Measurements from ENCODE around the gene PLOD2.

Gene PLOD2

GRCh38 chr3:146165877-146166276 lies 4.9 kb upstream of the PLOD2 start:
- no peak for DNase-seq

- no peak for DNase-seq
Observed at GRCh38 chr3:146164971-146165769, 4.2 kb upstream of the PLOD2 start.

- no peak for DNase-seq
Observed at GRCh38 chr3:146164506-146164905, 3.5 kb upstream of the PLOD2 start.

GRCh38 chr3:146164071-146164470 lies 3.1 kb upstream of the PLOD2 start:
- no peak for DNase-seq

GRCh38 chr3:146163584-146163983 lies 2.6 kb upstream of the PLOD2 start:
- no peak for DNase-seq

GRCh38 chr3:146162561-146162960 lies 1.6 kb upstream of the PLOD2 start:
- no peak for DNase-seq

- no peak for DNase-seq
Observed at GRCh38 chr3:146161663-146162002, 649 bp upstream of the PLOD2 start.

- peak in 1 of 5 experiments; percentile 4 for DNase-seq
Observed at GRCh38 chr3:146160321-146160963, 542 bp downstream of the PLOD2 start.

GRCh38 chr3:146159616-146160320 lies 1.2 kb downstream of the PLOD2 start:
- no peak for DNase-seq

- no peak for DNase-seq
Observed at GRCh38 chr3:146159037-146159436, 1.9 kb downstream of the PLOD2 start.

GRCh38 chr3:146157325-146158060 lies 3.5 kb downstream of the PLOD2 start:
- no peak for DNase-seq

- no peak for DNase-seq
Observed at GRCh38 chr3:146156666-146157314, 4.2 kb downstream of the PLOD2 start.

- DNase-seq = no peak
Observed at GRCh38 chr3:146156095-146156494, 4.9 kb downstream of the PLOD2 start.

- DNase-seq = no peak
Observed at GRCh38 chr3:146154995-146155394, 6.0 kb downstream of the PLOD2 start.

GRCh38 chr3:146154316-146154715 lies 6.7 kb downstream of the PLOD2 start:
- no peak for DNase-seq

- no peak for DNase-seq
Observed at GRCh38 chr3:146153429-146153828, 7.6 kb downstream of the PLOD2 start.

GRCh38 chr3:146152834-146153233 lies 8.2 kb downstream of the PLOD2 start:
- no peak for DNase-seq

GRCh38 chr3:146148468-146148931 lies 12.5 kb downstream of the PLOD2 start:
- no peak for DNase-seq

- no peak for DNase-seq
Observed at GRCh38 chr3:146145642-146146041, 15.3 kb downstream of the PLOD2 start.

- DNase-seq = no peak
Observed at GRCh38 chr3:146142757-146143156, 18.2 kb downstream of the PLOD2 start.

- no peak for DNase-seq
Observed at GRCh38 chr3:146139586-146140110, 21.3 kb downstream of the PLOD2 start.

GRCh38 chr3:146138902-146139301 lies 22.1 kb downstream of the PLOD2 start:
- DNase-seq = no peak
